K562 (cell line): ENCODE data around the gene SLC25A42. TPM values are rescaled to one million over a fixed set of nuclear protein-coding genes. Genes with fewer than 3 reads are reported as not detected.

Experiments
- ELF2 ChIP-seq: fragments of 250-450 bp; sonication (Bioruptor Pico); IDR thresholded peaks from 2 replicates; pipeline ENCODE4 v1.5.0; 2021; ENCODE audit warnings: mild to moderate bottlenecking
- FOXA3 ChIP-seq, 2 experiments: fragments of 450-650 bp in 1 of 2; sonication (generic) in 1 of 2; formaldehyde crosslinking; IDR thresholded peaks in 1 of 2; conservative IDR thresholded peaks in 1 of 2; 2 replicates each; pipeline versions ENCODE4 v1.4.0 to v1.8.0; 2020 to 2022; ENCODE audit warnings: mild to moderate bottlenecking in 2 of 2, missing genetic modification reagents in 1 of 2
- HDAC1 ChIP-seq, 2 experiments: fragments of 450-650 bp; IDR thresholded peaks; 2 replicates each; pipeline ENCODE4 v1.6.1; 2016 to 2017; ENCODE audit warnings: inconsistent platforms in 1 of 2, mild to moderate bottlenecking in 1 of 2, moderate library complexity in 1 of 2
- HNRNPUL1 ChIP-seq: fragments of 200-400 bp; formaldehyde crosslinking; IDR thresholded peaks from 2 replicates; pipeline ENCODE4 v1.6.1; 2017; ENCODE audit warnings: low read length
- MBD2 ChIP-seq: sonication (generic); IDR thresholded peaks from 2 replicates; pipeline ENCODE4 v1.6.1; 2016; ENCODE audit warnings: low read depth, borderline replicate concordance
- NCOA4 ChIP-seq: fragments of 450-650 bp; IDR thresholded peaks from 2 replicates; pipeline ENCODE4 v1.6.1; 2018; ENCODE audit warnings: mild to moderate bottlenecking; ENCODE audit not compliant: partially characterized antibody
- PPARD ChIP-seq: fragments of 250-450 bp; sonication (Bioruptor Pico); IDR thresholded peaks from 2 replicates; pipeline ENCODE4 v1.8.0; 2022; ENCODE audit warnings: inconsistent platforms, mild to moderate bottlenecking, moderate library complexity
- PRPF4 ChIP-seq: fragments of 200-400 bp; formaldehyde crosslinking; IDR thresholded peaks from one replicate; pipeline ENCODE4 v1.6.1; 2017; ENCODE audit warnings: low read length, low read depth, mild to moderate bottlenecking; ENCODE audit not compliant: insufficient read depth, poor library complexity, severe bottlenecking
- RNF2 ChIP-seq: sonication (generic); IDR thresholded peaks from 2 replicates; pipeline ENCODE4 v1.6.1; 2016
- SLC30A9 ChIP-seq: fragments of 250-450 bp; sonication (Bioruptor Pico); IDR thresholded peaks from 2 replicates; pipeline ENCODE4 v1.8.0; 2022; ENCODE audit warnings: mild to moderate bottlenecking, moderate library complexity
- SMAD3 ChIP-seq: fragments of 450-650 bp; formaldehyde crosslinking; conservative IDR thresholded peaks from 2 replicates; pipeline ENCODE4 v1.4.0; 2020; ENCODE audit warnings: mild to moderate bottlenecking
- SREBF1 ChIP-seq: fragments of 150-350 bp; IDR thresholded peaks from 2 replicates; pipeline ENCODE4 v1.6.1; 2014; ENCODE audit warnings: antibody characterized with exemption, low read depth, low read length, borderline replicate concordance
- SRSF9 ChIP-seq: fragments of 200-400 bp; formaldehyde crosslinking; IDR thresholded peaks from 2 replicates; pipeline ENCODE4 v1.6.1; 2017; ENCODE audit warnings: low read depth, low read length, borderline replicate concordance
- STAT5A ChIP-seq: IDR thresholded peaks from 2 replicates; pipeline ENCODE4 v1.6.1; 2012; ENCODE audit warnings: low read length, inconsistent platforms, borderline replicate concordance
- TCFL5 ChIP-seq: fragments of 250-450 bp; sonication (Bioruptor Pico); conservative IDR thresholded peaks from 2 replicates; pipeline ENCODE4 v1.6.1; 2021; ENCODE audit warnings: mild to moderate bottlenecking, moderate library complexity, matching md5 sums
- TFAM ChIP-seq: fragments of 250-450 bp; sonication (Bioruptor Pico); conservative IDR thresholded peaks from 2 replicates; pipeline ENCODE4 v1.5.0; 2021; ENCODE audit warnings: mild to moderate bottlenecking, moderate library complexity
- TOE1 ChIP-seq, 2 experiments: fragments of 450-650 bp in 1 of 2; sonication (generic) in 1 of 2; formaldehyde crosslinking in 1 of 2; IDR thresholded peaks; 2 replicates each; pipeline versions ENCODE4 v1.7.1 to v1.8.0; 2016 to 2022; ENCODE audit warnings: borderline replicate concordance in 2 of 2, mild to moderate bottlenecking in 2 of 2, antibody characterized with exemption in 1 of 2, inconsistent platforms in 1 of 2, low read depth in 1 of 2, missing genetic modification reagents in 1 of 2, moderate library complexity in 1 of 2
- ZBTB7A ChIP-seq: IDR thresholded peaks from 2 replicates; pipeline ENCODE4 v1.6.1; 2011; ENCODE audit warnings: low read depth, mild to moderate bottlenecking, low read length, moderate library complexity, borderline replicate concordance; ENCODE audit not compliant: control insufficient read depth
- ZNF445 ChIP-seq: fragments of 250-450 bp; sonication (Bioruptor Pico); IDR thresholded peaks from 2 replicates; pipeline ENCODE4 v1.4.0; 2020; ENCODE audit warnings: low read depth, mild to moderate bottlenecking, moderate library complexity
- ZNF57 ChIP-seq: fragments of 450-650 bp; formaldehyde crosslinking; IDR thresholded peaks from 2 replicates; pipeline ENCODE4 v1.4.0; 2020; ENCODE audit warnings: mild to moderate bottlenecking, moderate library complexity
- polyA plus RNA-seq, 8 experiments: library from polyadenylated mRNA; depleted of rRNA in 4 of 8; stranded (reverse) in 5 of 8; unstranded in 3 of 8; fragments of >200 nt; fragmentation: Nextera tagmentation in 2 of 8; fragmentation: Illumina TruSeq in 1 of 8; extraction: Ambion mirVana in 2 of 8; extraction: Trizol in 1 of 8; gene quantifications; 2 replicates each; pipeline versions ENCODE4 v1.2.1 to v1.2.3, GENCODE V29; 2011 to 2014; ENCODE audit warnings: inconsistent platforms in 1 of 8, missing spikeins in 1 of 8
- total RNA-seq, 7 experiments: library from RNA; depleted of rRNA in 6 of 7; stranded (reverse); fragments of >200 nt in 6 of 7; fragmentation: Illumina TruSeq in 2 of 7; extraction: Trizol in 2 of 7; gene quantifications; 2 replicates each; pipeline versions ENCODE4 v1.2.1 to v1.2.3, GENCODE V29; 2011 to 2021; ENCODE audit warnings: low replicate concordance in 1 of 7
- TF ChIP-seq, protein P1 (sequence below): sonication (generic); formaldehyde crosslinking; IDR thresholded peaks from 2 replicates; pipeline ENCODE4 v1.8.1; 2022; ENCODE audit warnings: missing genetic modification reagents
- TF ChIP-seq, protein P2 (sequence below): fragments of 250-450 bp; sonication (Bioruptor Pico); IDR thresholded peaks from 2 replicates; pipeline ENCODE4 v1.4.0; 2020; ENCODE audit warnings: mild to moderate bottlenecking, moderate library complexity, borderline replicate concordance
- TF ChIP-seq, protein P3 (sequence below): fragments of 250-450 bp; sonication (Bioruptor Pico); IDR thresholded peaks from 2 replicates; pipeline ENCODE4 v1.4.0; 2020
- TF ChIP-seq, protein P4 (sequence below): sonication (generic); formaldehyde crosslinking; IDR thresholded peaks from 2 replicates; pipeline ENCODE4 v1.9.0; 2022; ENCODE audit warnings: mild to moderate bottlenecking, missing genetic modification reagents

SLC25A42 gene
- total and polyA plus RNA-seq, 9 of the 15 experiments (the other 6 are each of a cell fraction or from before 2014, with no cell fraction given), result 0.59 to 32.2 (median 14.1) TPM

DNA sequence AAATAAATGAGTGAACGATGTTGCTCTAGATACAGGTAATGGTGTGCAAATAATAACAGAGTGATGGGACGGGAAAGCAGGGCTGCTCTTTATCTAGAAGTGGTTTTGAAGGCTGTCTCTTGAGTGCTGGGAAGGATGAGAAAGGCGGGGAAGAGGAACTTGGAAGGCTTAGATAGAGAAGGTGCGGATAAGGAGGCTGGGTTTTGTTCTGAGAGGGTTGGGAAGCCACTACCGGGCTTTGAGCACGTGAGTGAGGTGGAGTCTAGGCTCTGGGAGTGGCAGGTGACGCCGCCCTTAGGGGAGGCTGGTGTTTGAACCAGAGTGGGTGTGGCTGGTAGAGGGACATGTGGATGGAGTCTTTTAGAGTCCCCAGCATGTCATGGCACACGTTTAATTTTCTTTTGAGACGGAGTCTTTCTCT lies 29.6 kb upstream of the SLC25A42 start (continued):
- TF ChIP-seq SMAD3 (no peak), FOXA3 (CRISPR knock-in tag; conservative IDR thresholded peaks at IDR 0.05 in 1 of 2, IDR thresholded peaks at IDR 0.05 in 1 of 2) (no peak), ELF2 (no peak), RNF2 (no peak), ZNF445 (CRISPR knock-in tag) (no peak), STAT5A (no peak), SLC30A9 (CRISPR knock-in tag) (no peak), TCFL5 (CRISPR knock-in tag) (no peak), PPARD (CRISPR knock-in tag) (no peak), PRPF4 (no peak), HDAC1 (IDR thresholded peaks at IDR 0.05) (peak in 1 of 2 experiments; percentile 88; a peak in 3 of 4 replicates), ZNF57 (CRISPR knock-in tag) (no peak), SREBF1 (no peak), TOE1 (IDR thresholded peaks at IDR 0.05; ENCODE audit: borderline replicate concordance) (0 out of 2 replicates have a peak, but pooled peaks have one; percentile 74), TOE1 (CRISPR knock-in tag; IDR thresholded peaks at IDR 0.05; ENCODE audit: borderline replicate concordance, low read depth) (no peak), SRSF9 (no peak), HNRNPUL1 (no peak), TFAM (no peak), ZBTB7A (no peak), NCOA4 (no peak), MBD2 (0 out of 2 replicates have a peak, but pooled peaks have one; percentile 19)
- TF ChIP-seq, protein P1, sequence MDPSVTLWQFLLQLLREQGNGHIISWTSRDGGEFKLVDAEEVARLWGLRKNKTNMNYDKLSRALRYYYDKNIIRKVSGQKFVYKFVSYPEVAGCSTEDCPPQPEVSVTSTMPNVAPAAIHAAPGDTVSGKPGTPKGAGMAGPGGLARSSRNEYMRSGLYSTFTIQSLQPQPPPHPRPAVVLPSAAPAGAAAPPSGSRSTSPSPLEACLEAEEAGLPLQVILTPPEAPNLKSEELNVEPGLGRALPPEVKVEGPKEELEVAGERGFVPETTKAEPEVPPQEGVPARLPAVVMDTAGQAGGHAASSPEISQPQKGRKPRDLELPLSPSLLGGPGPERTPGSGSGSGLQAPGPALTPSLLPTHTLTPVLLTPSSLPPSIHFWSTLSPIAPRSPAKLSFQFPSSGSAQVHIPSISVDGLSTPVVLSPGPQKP (CRISPR knock-in tag), result no peak
- TF ChIP-seq, protein P2, sequence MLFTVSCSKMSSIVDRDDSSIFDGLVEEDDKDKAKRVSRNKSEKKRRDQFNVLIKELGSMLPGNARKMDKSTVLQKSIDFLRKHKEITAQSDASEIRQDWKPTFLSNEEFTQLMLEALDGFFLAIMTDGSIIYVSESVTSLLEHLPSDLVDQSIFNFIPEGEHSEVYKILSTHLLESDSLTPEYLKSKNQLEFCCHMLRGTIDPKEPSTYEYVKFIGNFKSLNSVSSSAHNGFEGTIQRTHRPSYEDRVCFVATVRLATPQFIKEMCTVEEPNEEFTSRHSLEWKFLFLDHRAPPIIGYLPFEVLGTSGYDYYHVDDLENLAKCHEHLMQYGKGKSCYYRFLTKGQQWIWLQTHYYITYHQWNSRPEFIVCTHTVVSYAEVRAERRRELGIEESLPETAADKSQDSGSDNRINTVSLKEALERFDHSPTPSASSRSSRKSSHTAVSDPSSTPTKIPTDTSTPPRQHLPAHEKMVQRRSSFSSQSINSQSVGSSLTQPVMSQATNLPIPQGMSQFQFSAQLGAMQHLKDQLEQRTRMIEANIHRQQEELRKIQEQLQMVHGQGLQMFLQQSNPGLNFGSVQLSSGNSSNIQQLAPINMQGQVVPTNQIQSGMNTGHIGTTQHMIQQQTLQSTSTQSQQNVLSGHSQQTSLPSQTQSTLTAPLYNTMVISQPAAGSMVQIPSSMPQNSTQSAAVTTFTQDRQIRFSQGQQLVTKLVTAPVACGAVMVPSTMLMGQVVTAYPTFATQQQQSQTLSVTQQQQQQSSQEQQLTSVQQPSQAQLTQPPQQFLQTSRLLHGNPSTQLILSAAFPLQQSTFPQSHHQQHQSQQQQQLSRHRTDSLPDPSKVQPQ (CRISPR knock-in tag), result no peak
- TF ChIP-seq, protein P3, sequence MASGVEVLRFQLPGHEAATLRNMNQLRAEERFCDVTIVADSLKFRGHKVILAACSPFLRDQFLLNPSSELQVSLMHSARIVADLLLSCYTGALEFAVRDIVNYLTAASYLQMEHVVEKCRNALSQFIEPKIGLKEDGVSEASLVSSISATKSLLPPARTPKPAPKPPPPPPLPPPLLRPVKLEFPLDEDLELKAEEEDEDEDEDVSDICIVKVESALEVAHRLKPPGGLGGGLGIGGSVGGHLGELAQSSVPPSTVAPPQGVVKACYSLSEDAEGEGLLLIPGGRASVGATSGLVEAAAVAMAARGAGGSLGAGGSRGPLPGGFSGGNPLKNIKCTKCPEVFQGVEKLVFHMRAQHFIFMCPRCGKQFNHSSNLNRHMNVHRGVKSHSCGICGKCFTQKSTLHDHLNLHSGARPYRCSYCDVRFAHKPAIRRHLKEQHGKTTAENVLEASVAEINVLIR, result no peak
- TF ChIP-seq, protein P4, sequence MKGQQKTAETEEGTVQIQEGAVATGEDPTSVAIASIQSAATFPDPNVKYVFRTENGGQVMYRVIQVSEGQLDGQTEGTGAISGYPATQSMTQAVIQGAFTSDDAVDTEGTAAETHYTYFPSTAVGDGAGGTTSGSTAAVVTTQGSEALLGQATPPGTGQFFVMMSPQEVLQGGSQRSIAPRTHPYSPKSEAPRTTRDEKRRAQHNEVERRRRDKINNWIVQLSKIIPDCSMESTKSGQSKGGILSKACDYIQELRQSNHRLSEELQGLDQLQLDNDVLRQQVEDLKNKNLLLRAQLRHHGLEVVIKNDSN (CRISPR knock-in tag), result peak; percentile 86
